Breast epithelium (tissue), 3 donors: ENCODE data around the gene CHMP1A.

ENCODE experiments used
- POLR2AphosphoS5 ChIP-seq, 3 donors: sonication (generic); formaldehyde crosslinking; IDR thresholded peaks; one replicate each; pipeline ENCODE4 v1.6.1; 2017; ENCODE audit warnings: antibody characterized with exemption in 3 of 3
- TF ChIP-seq, protein P1 (sequence below), 3 donors: fragments of 450-650 bp; IDR thresholded peaks; one replicate each; pipeline ENCODE4 v1.5.1; 2016 to 2017; ENCODE audit warnings: antibody characterized with exemption in 3 of 3, mild to moderate bottlenecking in 3 of 3, moderate library complexity in 3 of 3

DNA sequence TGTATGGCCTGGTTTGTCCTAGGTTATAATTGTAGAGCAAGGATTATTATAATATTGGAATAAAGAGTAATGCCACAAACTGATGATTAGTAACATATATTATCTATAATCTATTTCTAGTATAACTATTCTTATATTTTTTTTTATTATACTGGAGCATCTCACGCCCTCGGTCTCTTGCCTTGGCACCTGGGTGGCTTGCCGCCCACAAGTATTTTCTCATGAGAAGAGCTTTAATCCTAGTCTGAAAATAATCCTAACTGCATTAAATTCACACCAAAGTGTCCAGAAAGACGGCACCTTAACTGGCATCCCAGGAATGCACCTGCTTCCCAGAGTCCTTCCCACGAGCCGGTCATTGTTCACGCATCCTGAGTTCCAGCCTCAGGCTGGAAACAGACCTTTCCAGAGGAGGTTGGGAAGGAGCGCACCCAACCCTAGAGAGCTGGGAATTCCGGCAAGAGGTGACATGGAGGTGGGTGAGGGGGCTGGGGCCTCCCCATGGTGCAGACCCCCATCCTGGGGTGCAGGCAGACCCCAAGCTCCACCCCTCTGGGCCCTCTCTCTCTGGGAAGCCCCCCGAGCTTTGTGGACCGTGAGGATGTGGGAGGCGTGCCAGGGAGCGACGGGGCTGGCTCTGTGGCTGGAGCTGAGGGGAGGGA is 15.9 kb downstream of the CHMP1A start:
- TF ChIP-seq, protein P1, sequence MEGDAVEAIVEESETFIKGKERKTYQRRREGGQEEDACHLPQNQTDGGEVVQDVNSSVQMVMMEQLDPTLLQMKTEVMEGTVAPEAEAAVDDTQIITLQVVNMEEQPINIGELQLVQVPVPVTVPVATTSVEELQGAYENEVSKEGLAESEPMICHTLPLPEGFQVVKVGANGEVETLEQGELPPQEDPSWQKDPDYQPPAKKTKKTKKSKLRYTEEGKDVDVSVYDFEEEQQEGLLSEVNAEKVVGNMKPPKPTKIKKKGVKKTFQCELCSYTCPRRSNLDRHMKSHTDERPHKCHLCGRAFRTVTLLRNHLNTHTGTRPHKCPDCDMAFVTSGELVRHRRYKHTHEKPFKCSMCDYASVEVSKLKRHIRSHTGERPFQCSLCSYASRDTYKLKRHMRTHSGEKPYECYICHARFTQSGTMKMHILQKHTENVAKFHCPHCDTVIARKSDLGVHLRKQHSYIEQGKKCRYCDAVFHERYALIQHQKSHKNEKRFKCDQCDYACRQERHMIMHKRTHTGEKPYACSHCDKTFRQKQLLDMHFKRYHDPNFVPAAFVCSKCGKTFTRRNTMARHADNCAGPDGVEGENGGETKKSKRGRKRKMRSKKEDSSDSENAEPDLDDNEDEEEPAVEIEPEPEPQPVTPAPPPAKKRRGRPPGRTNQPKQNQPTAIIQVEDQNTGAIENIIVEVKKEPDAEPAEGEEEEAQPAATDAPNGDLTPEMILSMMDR (IDR thresholded peaks at IDR 0.05): no peak
- no peak for TF ChIP-seq POLR2AphosphoS5 (IDR thresholded peaks at IDR 0.05)
